IMR-90 (cell line): ENCODE measurements around the gene THAP2. TPM values are rescaled to one million over a fixed set of nuclear protein-coding genes. Genes with fewer than 3 reads are reported as not detected.

Experiments used
- ATAC-seq: fragments of 200-7000 bp; cut with Tn5 transposase; 2 replicates; pipeline ENCODE4 v1.9.1; 2020; ENCODE audit warnings: low read depth, mild to moderate bottlenecking, moderate library complexity
- BruUV-seq: library from RNA; stranded (reverse); fragments of 400-500 nt; replicated peaks from 2 replicates; lab custom pipeline; 2021; lab: Mats Ljungman, UMichigan
- CTCF ChIA-PET: fragments of 300-600 bp; formaldehyde crosslinking; extraction: SDS; loops from one replicate; lab custom pipeline; 2021; ENCODE audit warnings: antibody characterized with exemption; lab: Yijun Ruan, JAX
- POLR2A ChIA-PET: fragments of 300-600 bp; sonication (Branson Sonifier 250); formaldehyde crosslinking; loops from one replicate; lab custom pipeline; 2022; ENCODE audit warnings: antibody characterized with exemption; ENCODE audit not compliant: unreplicated experiment; lab: Charles Lee
- DNase-seq: peaks from one replicate; pipeline ENCODE4 v3.0.0; 2013
- H2AFZ ChIP-seq: replicated peaks from 2 replicates; pipeline ENCODE3; 2013; ENCODE audit warnings: low read length, mild to moderate bottlenecking; ENCODE audit not compliant: poor library complexity
- H2AK5ac ChIP-seq: 2 replicates; pipeline ENCODE4 v1.6.1; 2013; ENCODE audit warnings: low read depth, low read length, inconsistent platforms
- H2AK9ac ChIP-seq: replicated peaks from 2 replicates; pipeline ENCODE3; 2013; ENCODE audit warnings: mild to moderate bottlenecking, low read depth, low read length, moderate library complexity; ENCODE audit not compliant: poor library complexity
- H2BK120ac ChIP-seq: 2 replicates; pipeline ENCODE4 v1.6.1; 2013; ENCODE audit warnings: low read depth, low read length, inconsistent platforms
- H2BK15ac ChIP-seq: 3 replicates; pipeline ENCODE4 v1.6.1; 2013; ENCODE audit warnings: low read depth, low read length, inconsistent platforms
- H2BK20ac ChIP-seq: 2 replicates; pipeline ENCODE4 v1.6.1; 2013; ENCODE audit warnings: low read depth, mild to moderate bottlenecking, inconsistent platforms, low read length, moderate library complexity
- H2BK5ac ChIP-seq: 2 replicates; pipeline ENCODE4 v1.6.1; 2013; ENCODE audit warnings: mild to moderate bottlenecking, low read depth, low read length, inconsistent platforms; ENCODE audit not compliant: poor library complexity, severe bottlenecking
- H3K14ac ChIP-seq: replicated peaks from 2 replicates; pipeline ENCODE4 v1.6.1; 2013; ENCODE audit warnings: low read depth, low read length, inconsistent platforms
- H3K18ac ChIP-seq: 2 replicates; pipeline ENCODE4 v1.6.1; 2013; ENCODE audit warnings: low read depth, low read length, control low read depth
- H3K23ac ChIP-seq: 2 replicates; pipeline ENCODE4 v1.6.1; 2013; ENCODE audit warnings: low read depth, low read length, inconsistent platforms
- H3K27ac ChIP-seq: 2 replicates; pipeline ENCODE4 v1.5.1; 2013; ENCODE audit warnings: mild to moderate bottlenecking, control low read depth, low read length; ENCODE audit not compliant: insufficient read depth
- H3K27me3 ChIP-seq: 2 replicates; pipeline ENCODE4 v1.6.1; 2013; ENCODE audit warnings: low read length; ENCODE audit not compliant: control insufficient read depth, insufficient read depth
- H3K36me3 ChIP-seq: 2 replicates; pipeline ENCODE4 v1.6.1; 2013; ENCODE audit warnings: low read length, mixed read lengths; ENCODE audit not compliant: control insufficient read depth, insufficient read depth
- H3K4ac ChIP-seq: 2 replicates; pipeline ENCODE4 v1.6.1; 2013; ENCODE audit warnings: low read depth, low read length, inconsistent platforms
- H3K4me1 ChIP-seq: 2 replicates; pipeline ENCODE4 v1.6.1; 2013; ENCODE audit warnings: low read length, mixed read lengths; ENCODE audit not compliant: control insufficient read depth, insufficient read depth
- H3K4me2 ChIP-seq: 2 replicates; pipeline ENCODE4 v1.6.1; 2013; ENCODE audit warnings: low read depth, mild to moderate bottlenecking, control low read depth, low read length, moderate library complexity
- H3K4me3 ChIP-seq: 2 replicates; pipeline ENCODE4 v1.5.1; 2013; ENCODE audit warnings: low read depth, mild to moderate bottlenecking, control low read depth, low read length, moderate library complexity; ENCODE audit not compliant: insufficient read depth
- H3K56ac ChIP-seq: 2 replicates; pipeline ENCODE4 v1.6.1; 2013; ENCODE audit warnings: low read length, inconsistent platforms; ENCODE audit not compliant: insufficient read depth; ENCODE audit errors: extremely low read depth
- H3K79me1 ChIP-seq, 2 experiments: 2 replicates each; pipeline ENCODE4 v1.6.1; 2013; ENCODE audit warnings: low read length in 2 of 2, inconsistent platforms in 1 of 2, low read depth in 1 of 2
- H3K9ac ChIP-seq: 2 replicates; pipeline ENCODE4 v1.6.1; 2013; ENCODE audit warnings: low read depth, low read length, control low read depth
- H3K9me1 ChIP-seq: 2 replicates; pipeline ENCODE4 v1.6.1; 2013; ENCODE audit warnings: low read length, inconsistent platforms; ENCODE audit not compliant: insufficient read depth
- H3K9me3 ChIP-seq: 2 replicates; pipeline ENCODE4 v1.6.1; 2013; ENCODE audit warnings: low read length; ENCODE audit not compliant: control insufficient read depth, insufficient read depth
- H4K20me1 ChIP-seq: 2 replicates; pipeline ENCODE4 v1.6.1; 2013; ENCODE audit warnings: low read length, inconsistent platforms; ENCODE audit not compliant: insufficient read depth
- H4K5ac ChIP-seq: 2 replicates; pipeline ENCODE4 v1.6.1; 2013; ENCODE audit warnings: mild to moderate bottlenecking, low read depth, low read length, control low read depth
- H4K8ac ChIP-seq, 2 experiments: 2 replicates each; pipeline ENCODE4 v1.6.1; 2013; ENCODE audit warnings: low read depth in 2 of 2, low read length in 2 of 2, control low read depth in 1 of 2, inconsistent platforms in 1 of 2
- H4K91ac ChIP-seq: 2 replicates; pipeline ENCODE4 v1.6.1; 2013; ENCODE audit warnings: low read depth, low read length, inconsistent platforms; ENCODE audit not compliant: insufficient read depth
- BHLHE40 ChIP-seq: fragments of 150-350 bp; IDR thresholded peaks from 2 replicates; pipeline ENCODE4 v1.6.1; 2016; ENCODE audit warnings: mild to moderate bottlenecking, low read depth, low read length
- CHD1 ChIP-seq: IDR thresholded peaks from 2 replicates; pipeline ENCODE4 v1.6.1; 2012; ENCODE audit warnings: low read depth, low read length, improper control_type of control experiment
- CTCF ChIP-seq: conservative IDR thresholded peaks from 2 replicates; pipeline ENCODE4 v1.5.1; 2012; ENCODE audit warnings: mild to moderate bottlenecking, low read depth, low read length, improper control_type of control experiment
- ELK1 ChIP-seq: fragments of 150-350 bp; IDR thresholded peaks from 2 replicates; pipeline ENCODE4 v1.6.1; 2016; ENCODE audit warnings: low read depth, mild to moderate bottlenecking, low read length, moderate library complexity, borderline replicate concordance
- FOS ChIP-seq: fragments of 150-350 bp; IDR thresholded peaks from 2 replicates; pipeline ENCODE4 v1.6.1; 2016; ENCODE audit warnings: low read depth, low read length
- MAFK ChIP-seq: IDR thresholded peaks from 2 replicates; pipeline ENCODE4 v1.6.1; 2012; ENCODE audit warnings: low read depth, low read length, improper control_type of control experiment
- MAZ ChIP-seq: IDR thresholded peaks from 2 replicates; pipeline ENCODE4 v1.6.1; 2012; ENCODE audit warnings: low read depth, mild to moderate bottlenecking, low read length, improper control_type of control experiment, moderate library complexity, borderline replicate concordance
- POLR2A ChIP-seq: IDR thresholded peaks from 2 replicates; pipeline ENCODE4 v1.6.1; 2012; ENCODE audit warnings: mild to moderate bottlenecking, low read depth, low read length
- RAD21 ChIP-seq: IDR thresholded peaks from 2 replicates; pipeline ENCODE4 v1.6.1; 2012; ENCODE audit warnings: low read length, improper control_type of control experiment
- RFX5 ChIP-seq: IDR thresholded peaks from 2 replicates; pipeline ENCODE4 v1.8.0; 2012; ENCODE audit warnings: low read depth, mild to moderate bottlenecking, low read length, moderate library complexity
- WGBS, 2 experiments: methylation state at CpG; one replicate each; pipeline versions ENCODE4 v1.1.5 to v1.1.7; 2013; ENCODE audit warnings: missing lambda C conversion rate in 2 of 2; ENCODE audit not compliant: insufficient read length in 1 of 2; ENCODE audit errors: extremely low coverage in 2 of 2; 5-methylcytosine and 5-hydroxymethylcytosine counted together
- dilution Hi-C: fragments of 300-500 bp; cut with HindIII; formaldehyde crosslinking; loops from one replicate; pipeline ENCODE4 v1.14.3; 2018; ENCODE audit warnings: low sequenced_read_pairs; ENCODE audit not compliant: unreplicated experiment
- in situ Hi-C: fragments of 300-500 bp; cut with MboI; formaldehyde crosslinking; loops from 3 replicates; pipeline ENCODE4 v1.14.3; 2019; ENCODE audit warnings: low sequenced_read_pairs, inconsistent platforms, mixed read lengths
- intact Hi-C: fragments of 100-400 bp; cut with micrococcal nuclease; formaldehyde crosslinking; loops from 2 replicates; pipeline ENCODE4 v1.10.0; 2022
- polyA plus RNA-seq, 3 experiments: library from polyadenylated mRNA; depleted of rRNA; stranded (reverse); fragments of >200 nt; gene quantifications; 2 replicates each; pipeline ENCODE4 v1.2.3, GENCODE V29; 2012; ENCODE audit warnings: low replicate concordance in 1 of 3
- total RNA-seq: library from RNA; depleted of rRNA; stranded (reverse); fragments of >200 nt; gene quantifications from 2 replicates; pipeline ENCODE4 v1.2.3, GENCODE V29; 2012

The THAP2 gene
- total and polyA plus RNA-seq, 2 of the 4 experiments (the other 2 are of a cell fraction): 1.4 to 2.5 TPM

- DNase-seq (no peak), ATAC-seq (peak; percentile 12; the same call in 1 of the 2 replicates)
- no peak overlapping the region for H3K14ac ChIP-seq
- intact Hi-C loops (loop anchor here (5.0 kb wide), 1 partner anchor 108 kb away; no protein-coding TSS in a partner anchor), in situ Hi-C loops (no loop called here), dilution Hi-C loops (no loop called here)
- no peak overlapping the region for H2BK120ac ChIP-seq
- H2BK5ac ChIP-seq: peak overlapping the region; percentile 17
- H3K18ac ChIP-seq: no peak overlapping the region
- no peak overlapping the region for H2AK5ac ChIP-seq
- H3K36me3 ChIP-seq: peaks cover 46% of the 10 kb centered on the region
- peaks cover 24% of the 10 kb centered on the region; the same call in 1 of the 2 replicates for H4K20me1 ChIP-seq
- WGBS, 2 experiments: no CpG with 5 or more reads among the region's 2 CpGs
- H3K9me1 ChIP-seq: peaks cover 8% of the 10 kb centered on the region; the same call in 1 of the 2 replicates
- H3K27me3 ChIP-seq: no peaks in the 10 kb centered on the region
- H4K5ac ChIP-seq: no peak overlapping the region
- no peak overlapping the region for H2AFZ ChIP-seq
- BruUV-seq: no TSS peak
- no peak overlapping the region for H3K4me3 ChIP-seq
- ChIA-PET CTCF (no interaction called here), POLR2A (no interaction called here)
- peaks cover 27 to 32% of the 10 kb centered on the region in 2 experiments for H3K79me1 ChIP-seq
- H3K4me1 ChIP-seq: no peaks in the 10 kb centered on the region
- no peak overlapping the region for H3K4me2 ChIP-seq
- no peak overlapping the region for H2BK20ac ChIP-seq
- H3K4ac ChIP-seq: no peak overlapping the region
- no peak overlapping the region for H3K27ac ChIP-seq
- no peak overlapping the region for H3K9ac ChIP-seq
- H4K8ac ChIP-seq: no peak overlapping the region
- H3K9me3 ChIP-seq: no peaks in the 10 kb centered on the region
- no peak overlapping the region for H2AK9ac ChIP-seq
- H3K56ac ChIP-seq: no peak overlapping the region
- H4K91ac ChIP-seq: no peak overlapping the region
- H3K23ac ChIP-seq: no peak overlapping the region
- no peak overlapping the region for H2BK15ac ChIP-seq
- no peak for TF ChIP-seq FOS
- TF ChIP-seq POLR2A: no peak
- TF ChIP-seq BHLHE40: no peak
- no peak for TF ChIP-seq RFX5
- no peak for TF ChIP-seq MAFK
- TF ChIP-seq ELK1: no peak
- TF ChIP-seq CTCF: no peak
- TF ChIP-seq CHD1: no peak
- no peak for TF ChIP-seq MAZ
- TF ChIP-seq RAD21: no peak
Measured at GRCh38 chr12:71639341-71639760, 24.8 kb upstream of the THAP2 start.
